ENCODE measurements around the gene PFN3. TPM values are rescaled to one million over a fixed set of nuclear protein-coding genes. Genes with fewer than 3 reads are reported as not detected.

PFN3 gene
- polyA plus RNA-seq, 3 donors from 2014 or later, result not detected

GRCh38 chr5:177389241-177390169 is 11.0 kb downstream of the PFN3 start:
- H3K4me3 Mint-ChIP-seq, result peak overlapping the region; percentile 7 to 84 (median 60)
- peaks cover 5 to 12% (median 12%) of the 10 kb centered on the region in 3 donors for H3K27me3 Mint-ChIP-seq (ENCODE audit: low read depth in 3 of 3)
- peak; percentile 51 to 78 (median 57) for DNase-seq
- peak overlapping the region; percentile 81 to 97 (median 91) for H3K27ac Mint-ChIP-seq
- H3K4me1 Mint-ChIP-seq, result peaks cover 36 to 45% of the 10 kb centered on the region in 2 donors
- H3K9me3 Mint-ChIP-seq, result no peaks in the 10 kb centered on the region
- H3K36me3 Mint-ChIP-seq, result no peaks in the 10 kb centered on the region

DNA sequence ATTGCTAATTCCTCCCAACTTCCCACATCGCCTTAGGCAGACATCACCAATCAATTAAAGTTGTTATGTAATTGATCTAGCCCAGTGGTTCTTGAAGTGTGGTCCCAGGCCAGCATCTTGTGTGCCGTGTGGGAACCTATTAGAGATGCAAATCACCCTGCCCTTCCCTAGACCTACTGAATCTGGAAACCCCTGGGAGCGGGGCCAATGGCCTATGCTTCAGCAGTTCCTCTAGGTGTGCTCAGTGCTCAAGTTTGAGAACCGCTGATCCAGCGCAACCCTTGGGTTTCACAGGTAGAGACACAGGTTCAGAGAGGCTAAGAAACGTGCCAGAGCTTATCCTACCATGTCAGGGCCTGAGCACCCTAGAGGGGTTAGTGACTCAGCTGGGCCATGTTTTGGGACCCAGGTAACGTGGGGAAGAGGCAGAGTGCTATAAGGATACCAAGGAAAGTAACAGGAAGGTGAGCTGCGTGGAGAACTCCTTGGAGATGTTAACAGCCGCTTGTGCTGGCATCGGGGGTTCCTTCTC is 11.9 kb downstream of the PFN3 start:
- Mint-ChIP-seq H3K27ac (peak overlapping the region; percentile 81 to 97 (median 91)), H3K4me1 (peaks cover 36 to 48% of the 10 kb centered on the region in 2 donors), H3K9me3 (no peaks in the 10 kb centered on the region), H3K27me3 (ENCODE audit: low read depth in 3 of 3) (peaks cover 5 to 12% (median 12%) of the 10 kb centered on the region in 3 donors), H3K36me3 (no peaks in the 10 kb centered on the region), H3K4me3 (peak overlapping the region in 3 of 5 donors; percentile 22 to 84 (median 72))
- no peak for DNase-seq

DNA sequence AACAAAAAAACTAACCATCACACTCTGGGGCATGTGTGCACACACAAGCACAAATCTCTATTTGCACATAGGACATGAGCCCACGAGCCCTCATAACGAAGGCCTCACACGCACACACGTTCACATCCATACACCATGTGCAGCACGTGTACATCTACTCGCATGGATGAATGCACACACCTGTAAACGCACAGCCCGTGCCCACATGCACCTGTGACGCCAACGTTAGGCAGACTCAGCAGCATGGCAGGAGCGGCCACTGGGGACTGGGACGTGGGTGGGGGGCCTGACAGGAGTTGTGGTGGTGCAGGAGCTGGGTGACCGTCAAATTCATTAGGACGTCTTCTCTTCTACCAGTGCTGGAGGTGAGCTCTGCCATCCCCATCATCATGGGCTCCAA is 13.1 kb downstream of the PFN3 start:
- no peak for DNase-seq
- Mint-ChIP-seq H3K4me1 (peaks cover 36 to 48% of the 10 kb centered on the region in 2 donors), H3K27ac (peak overlapping the region in 1 of 6 donors; percentile 39), H3K9me3 (no peaks in the 10 kb centered on the region), H3K27me3 (ENCODE audit: low read depth in 3 of 3) (peaks cover 4 to 12% (median 12%) of the 10 kb centered on the region in 3 donors), H3K4me3 (peak overlapping the region in 2 of 5 donors; percentile 11 to 49), H3K36me3 (no peaks in the 10 kb centered on the region)

DNA sequence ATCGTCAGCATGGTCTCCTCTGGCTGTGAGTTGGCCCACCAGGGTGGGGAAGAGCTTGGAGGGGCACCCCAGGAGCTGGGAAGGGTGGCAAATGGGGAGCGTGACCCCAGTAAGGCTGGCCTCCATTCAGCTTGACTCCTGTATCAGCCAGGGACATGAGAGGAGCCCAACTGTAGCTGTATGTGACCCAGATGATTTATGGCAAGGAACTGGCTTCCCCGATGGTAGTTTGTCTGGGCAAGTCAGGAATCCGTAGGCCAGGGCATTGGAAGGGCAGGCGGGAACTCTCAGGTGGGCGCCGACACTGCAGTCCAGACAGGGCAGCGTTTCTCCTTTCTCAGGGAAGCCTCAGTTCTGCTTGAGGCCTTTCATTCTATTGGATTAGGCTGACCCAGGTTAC is 13.9 kb downstream of the PFN3 start:
- DNase-seq, result no peak
- H3K9me3 Mint-ChIP-seq, result no peaks in the 10 kb centered on the region
- H3K36me3 Mint-ChIP-seq, result no peaks in the 10 kb centered on the region
- H3K27me3 Mint-ChIP-seq (ENCODE audit: low read depth in 3 of 3), result peaks cover 4 to 12% (median 12%) of the 10 kb centered on the region in 3 donors
- peak overlapping the region in 1 of 5 donors; percentile 29 for H3K4me3 Mint-ChIP-seq
- peaks cover 36 to 48% of the 10 kb centered on the region in 2 donors for H3K4me1 Mint-ChIP-seq
- no peak overlapping the region for H3K27ac Mint-ChIP-seq

DNA sequence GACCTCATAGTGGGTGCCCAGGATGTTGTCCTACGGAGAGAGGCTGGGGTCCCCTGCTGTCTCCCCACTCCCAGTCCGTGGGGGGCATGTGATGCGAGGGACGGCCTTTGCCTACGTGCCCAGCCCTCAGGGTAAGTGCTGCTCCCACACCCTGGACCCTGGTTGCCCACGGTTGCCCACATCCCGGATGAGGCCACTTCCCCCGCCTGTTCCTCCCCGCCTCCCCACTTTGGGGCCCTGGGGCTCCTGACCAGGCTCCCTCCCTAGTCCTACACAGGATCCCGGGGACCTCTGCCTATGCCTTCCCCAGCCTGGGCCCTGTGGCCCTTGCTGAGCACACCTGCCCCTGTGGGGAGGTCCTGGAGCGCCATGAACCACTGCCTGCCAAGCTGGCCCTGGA is 14.7 kb downstream of the PFN3 start:
- no peak for DNase-seq
- H3K4me3 Mint-ChIP-seq, result peak overlapping the region in 4 of 5 donors; percentile 0 to 75 (median 58)
- H3K9me3 Mint-ChIP-seq, result no peaks in the 10 kb centered on the region
- peak overlapping the region in 1 of 6 donors; percentile 89 for H3K27ac Mint-ChIP-seq
- peaks cover 6 to 12% (median 6%) of the 10 kb centered on the region in 3 donors for H3K27me3 Mint-ChIP-seq (ENCODE audit: low read depth in 3 of 3)
- H3K36me3 Mint-ChIP-seq, result no peaks in the 10 kb centered on the region
- peaks cover 36 to 41% of the 10 kb centered on the region in 2 donors for H3K4me1 Mint-ChIP-seq

DNA sequence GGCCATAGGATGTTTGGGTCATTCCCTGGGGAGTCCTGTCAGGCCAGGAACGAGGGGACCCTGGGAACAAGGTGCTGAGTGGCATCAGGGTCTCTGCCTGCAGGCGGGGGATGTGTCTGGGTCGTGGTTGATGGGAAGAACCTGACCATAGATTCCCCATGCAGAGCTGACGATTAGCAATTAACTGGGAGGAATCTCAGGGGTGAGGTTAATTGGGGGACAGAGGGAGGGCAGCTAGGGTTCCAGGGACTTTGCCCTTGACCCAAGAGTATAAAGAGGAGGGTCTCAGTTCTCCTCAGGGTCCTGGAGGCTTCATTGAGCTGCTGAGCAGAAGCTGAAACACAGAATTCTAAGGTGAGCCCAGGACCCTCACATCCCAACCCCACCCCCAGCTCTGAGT is 16.3 kb downstream of the PFN3 start, which contains the start of gene SLC34A1:
Gene SLC34A1, plus strand, starts transcription at position 301 of the 400 bp plus-strand sequence. CDS start 1,308 bp downstream, outside the sequence.
- H3K27me3 Mint-ChIP-seq (ENCODE audit: low read depth in 3 of 3), result peaks cover 3 to 9% (median 4%) of the 10 kb centered on the region in 3 donors
- peaks cover 20 to 25% of the 10 kb centered on the region in 2 donors for H3K4me1 Mint-ChIP-seq
- H3K36me3 Mint-ChIP-seq, result no peaks in the 10 kb centered on the region

DNA sequence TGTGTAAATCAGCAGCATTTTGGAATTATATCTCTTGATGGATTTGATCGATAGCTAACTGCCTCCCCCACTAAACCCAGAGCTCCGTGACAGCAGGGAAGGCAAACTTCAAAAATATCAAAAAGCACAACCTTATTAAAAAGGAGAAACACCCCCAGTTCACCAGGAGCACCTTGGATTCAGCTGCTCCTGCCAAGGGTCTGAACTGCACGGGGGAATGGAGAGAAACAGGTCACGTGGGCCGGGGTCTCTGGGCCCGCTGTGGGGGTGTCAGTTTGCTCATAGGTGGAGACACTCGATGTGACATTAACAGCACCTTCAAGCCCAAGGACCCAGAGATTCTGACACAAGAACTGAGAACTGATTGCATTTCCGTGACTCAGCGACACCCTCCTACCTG is 17.3 kb downstream of the PFN3 start:
- Mint-ChIP-seq H3K9me3 (no peaks in the 10 kb centered on the region), H3K4me3 (no peak overlapping the region), H3K4me1 (peaks cover 11 to 16% of the 10 kb centered on the region in 2 donors), H3K36me3 (no peaks in the 10 kb centered on the region), H3K27me3 (ENCODE audit: low read depth in 3 of 3) (peaks cover 0 to 7% (median 4%) of the 10 kb centered on the region in 3 donors), H3K27ac (peak overlapping the region in 1 of 6 donors; percentile 57)
- no peak for DNase-seq

More for the DNA sequence above, 16.3 kb downstream of the PFN3 start, which contains the start of gene SLC34A1:
- Mint-ChIP-seq H3K27ac (peak within 1 kb of the TSS in 2 of 6 donors; percentile 70 to 89), H3K4me3 (peak within 1 kb of the TSS in 4 of 5 donors; percentile 0 to 75 (median 58)), H3K9me3 (no peaks in the 10 kb centered on the region)
- DNase-seq, result no peak

GRCh38 chr5:177382423-177383029 is 17.9 kb downstream of the PFN3 start:
- Mint-ChIP-seq H3K4me3 (no peak overlapping the region), H3K27me3 (ENCODE audit: low read depth in 3 of 3) (peaks cover 0 to 7% (median 4%) of the 10 kb centered on the region in 3 donors), H3K36me3 (no peaks in the 10 kb centered on the region), H3K27ac (no peak overlapping the region), H3K4me1 (peaks cover 9 to 13% of the 10 kb centered on the region in 2 donors), H3K9me3 (no peaks in the 10 kb centered on the region)
- no peak for DNase-seq

GRCh38 chr5:177380805-177381126 is 19.7 kb downstream of the PFN3 start:
- Mint-ChIP-seq H3K27ac (no peak overlapping the region), H3K9me3 (no peaks in the 10 kb centered on the region), H3K27me3 (ENCODE audit: low read depth in 3 of 3) (peaks cover 1 to 7% (median 4%) of the 10 kb centered on the region in 3 donors), H3K4me3 (no peak overlapping the region), H3K4me1 (peaks cover 9 to 13% of the 10 kb centered on the region in 2 donors), H3K36me3 (no peaks in the 10 kb centered on the region)
- no peak for DNase-seq

- H3K27ac Mint-ChIP-seq, result peak overlapping the region in 1 of 6 donors; percentile 38
- no peak for DNase-seq
- H3K27me3 Mint-ChIP-seq (ENCODE audit: low read depth in 3 of 3), result peaks cover 1 to 4% (median 2%) of the 10 kb centered on the region in 3 donors
- no peaks in the 10 kb centered on the region for H3K9me3 Mint-ChIP-seq
- H3K4me1 Mint-ChIP-seq, result peaks cover 0 to 3% of the 10 kb centered on the region in 2 donors
- H3K36me3 Mint-ChIP-seq, result no peaks in the 10 kb centered on the region
- no peak overlapping the region for H3K4me3 Mint-ChIP-seq
Observed at GRCh38 chr5:177378884-177379883, 21.3 kb downstream of the PFN3 start.

GRCh38 chr5:177377851-177378776 is 22.3 kb downstream of the PFN3 start:
- H3K36me3 Mint-ChIP-seq, result no peaks in the 10 kb centered on the region
- no peak overlapping the region for H3K4me3 Mint-ChIP-seq
- H3K4me1 Mint-ChIP-seq, result peaks cover 2 to 11% of the 10 kb centered on the region in 2 donors
- DNase-seq, result no peak
- peaks cover 1 to 5% (median 2%) of the 10 kb centered on the region in 3 donors for H3K27me3 Mint-ChIP-seq (ENCODE audit: low read depth in 3 of 3)
- no peaks in the 10 kb centered on the region for H3K9me3 Mint-ChIP-seq
- peak overlapping the region in 1 of 6 donors; percentile 4 for H3K27ac Mint-ChIP-seq

DNA sequence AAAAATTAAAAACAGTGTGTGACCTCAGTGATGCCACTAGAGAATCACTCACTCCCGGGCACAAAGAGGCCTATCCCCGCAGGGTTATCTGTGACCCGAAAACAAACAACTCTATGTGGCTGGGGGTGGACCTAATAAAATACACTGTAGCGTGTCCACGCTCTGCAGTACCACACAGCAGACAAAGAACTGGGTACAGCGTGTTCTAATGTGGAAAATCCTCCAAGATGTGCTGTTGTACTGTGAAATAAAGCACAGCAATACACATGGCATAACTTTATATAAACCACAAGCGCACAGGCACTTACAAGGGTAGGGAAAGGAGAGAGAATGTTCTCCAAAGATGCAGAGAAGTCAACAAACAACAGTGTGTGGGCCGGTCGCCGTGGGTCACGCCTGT is 24.4 kb downstream of the PFN3 start:
- H3K9me3 Mint-ChIP-seq, result no peaks in the 10 kb centered on the region
- peaks cover 1 to 5% (median 2%) of the 10 kb centered on the region in 3 donors for H3K27me3 Mint-ChIP-seq (ENCODE audit: low read depth in 3 of 3)
- H3K4me1 Mint-ChIP-seq, result peaks cover 22 to 27% of the 10 kb centered on the region in 2 donors
- peak overlapping the region in 2 of 6 donors; percentile 21 to 23 for H3K27ac Mint-ChIP-seq
- peaks cover 0 to 3% (median 0%) of the 10 kb centered on the region in 3 donors for H3K36me3 Mint-ChIP-seq
- no peak overlapping the region for H3K4me3 Mint-ChIP-seq
- no peak for DNase-seq
